GM21515 (cell line): ENCODE results near the gene YIPF4.
"Not testable (repeated sequence)": the region's sequence is repeated elsewhere in the genome, so short reads cannot be mapped to it uniquely, and the experiment has no call there.

ENCODE experiments used
- ATAC-seq: cut with Tn5 transposase; IDR thresholded peaks from one replicate; pipeline ENCODE4 v1.9.1; 2021; ENCODE audit not compliant: unreplicated experiment

The YIPF4 gene

DNA sequence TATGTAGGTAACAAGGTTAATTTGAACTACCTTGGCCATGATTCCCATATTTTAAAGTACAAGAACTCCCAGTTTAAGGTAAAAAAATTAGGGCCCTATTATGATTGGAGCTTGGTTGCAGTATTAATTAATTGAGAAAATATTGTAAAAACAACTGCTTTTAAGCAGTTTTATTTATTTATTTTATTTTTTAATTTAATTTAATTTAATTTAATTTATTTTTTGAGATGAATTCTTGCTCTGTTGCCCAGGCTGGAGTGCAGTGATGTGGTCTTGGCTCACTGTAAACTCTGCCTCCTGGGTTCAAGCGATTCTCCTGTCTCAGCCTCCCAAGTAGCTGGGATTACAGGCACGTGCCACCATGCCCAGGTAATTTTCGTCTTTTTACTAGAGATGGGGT lies 88.0 kb downstream of the YIPF4 start:
- not testable (repeated sequence) for ATAC-seq
